Astrocyte (in vitro differentiated cells and primary cell): ENCODE results near the gene FAF1. TPM values are rescaled to one million over a fixed set of nuclear protein-coding genes. Genes with fewer than 3 reads are reported as not detected.

Experiments used
- DNase-seq: peaks from one replicate; pipeline ENCODE4 v3.0.0-alpha.2; 2010; ENCODE audit warnings: low read depth
- FAIRE-seq: peaks from 2 replicates; lab custom pipeline; 2011; peaks lifted over from hg19 to GRCh38; lab: Jason Lieb, UNC
- H2AFZ ChIP-seq: 2 replicates; pipeline ENCODE4 v1.6.0; 2012; ENCODE audit warnings: low read depth, low read length, inconsistent platforms
- H3K27ac ChIP-seq: 2 replicates; pipeline ENCODE4 v1.5.1; 2011; ENCODE audit warnings: low read depth, low read length, inconsistent platforms
- H3K27me3 ChIP-seq: 2 replicates; pipeline ENCODE4 v1.6.0; 2011; ENCODE audit warnings: low read length, inconsistent platforms; ENCODE audit not compliant: insufficient read depth
- H3K36me3 ChIP-seq: 2 replicates; pipeline ENCODE4 v1.5.1; 2011; ENCODE audit warnings: low read length, inconsistent platforms; ENCODE audit not compliant: insufficient read depth
- H3K4me1 ChIP-seq: 2 replicates; pipeline ENCODE4 v1.5.1; 2011; ENCODE audit warnings: low read length, inconsistent platforms; ENCODE audit not compliant: insufficient read depth
- H3K4me2 ChIP-seq: 2 replicates; pipeline ENCODE4 v1.6.0; 2012; ENCODE audit warnings: low read length, inconsistent platforms
- H3K4me3 ChIP-seq: 2 replicates; pipeline ENCODE4 v1.5.1; 2011; ENCODE audit warnings: low read depth, mild to moderate bottlenecking, low read length, inconsistent platforms; ENCODE audit not compliant: insufficient read depth
- H3K79me2 ChIP-seq: 2 replicates; pipeline ENCODE4 v1.6.0; 2012; ENCODE audit warnings: mild to moderate bottlenecking, low read length, inconsistent platforms; ENCODE audit not compliant: insufficient read depth
- H3K9ac ChIP-seq: 2 replicates; pipeline ENCODE4 v1.6.0; 2012; ENCODE audit warnings: mild to moderate bottlenecking, low read length, inconsistent platforms
- H3K9me3 ChIP-seq: 2 replicates; pipeline ENCODE4 v1.5.1; 2012; ENCODE audit warnings: low read depth, mild to moderate bottlenecking, low read length, inconsistent platforms; ENCODE audit not compliant: insufficient read depth
- H4K20me1 ChIP-seq: 2 replicates; pipeline ENCODE4 v1.6.0; 2012; ENCODE audit warnings: low read length, inconsistent platforms; ENCODE audit not compliant: insufficient read depth
- H3K27ac Mint-ChIP-seq: one replicate; pipeline ENCODE4 v1.8.0; 2021; ENCODE audit warnings: mild to moderate bottlenecking, mixed read lengths; ENCODE audit not compliant: unreplicated experiment
- H3K27me3 Mint-ChIP-seq: one replicate; pipeline ENCODE4 v1.8.0; 2021; ENCODE audit warnings: low read depth, mixed read lengths; ENCODE audit not compliant: unreplicated experiment
- H3K36me3 Mint-ChIP-seq: one replicate; pipeline ENCODE4 v1.8.0; 2021; ENCODE audit warnings: low read depth, mixed read lengths; ENCODE audit not compliant: unreplicated experiment
- H3K4me1 Mint-ChIP-seq: one replicate; pipeline ENCODE4 v1.8.0; 2021; ENCODE audit warnings: low read depth, mixed read lengths; ENCODE audit not compliant: unreplicated experiment
- H3K4me3 Mint-ChIP-seq: one replicate; pipeline ENCODE4 v1.8.0; 2021; ENCODE audit warnings: mild to moderate bottlenecking, moderate library complexity, mixed read lengths; ENCODE audit not compliant: unreplicated experiment
- H3K9me3 Mint-ChIP-seq: one replicate; pipeline ENCODE4 v1.8.0; 2021; ENCODE audit warnings: mild to moderate bottlenecking, mixed read lengths; ENCODE audit not compliant: unreplicated experiment
- EZH2 ChIP-seq: IDR thresholded peaks from 2 replicates; pipeline ENCODE4 v1.6.1; 2012; ENCODE audit warnings: mild to moderate bottlenecking, low read length, inconsistent platforms; ENCODE audit not compliant: insufficient read depth
- total RNA-seq: library from RNA; stranded (reverse); gene quantifications from 2 replicates; pipeline ENCODE4 v1.2.1, GENCODE V29; 2021
- TF ChIP-seq, protein P1 (sequence below): IDR thresholded peaks from 2 replicates; pipeline ENCODE4 v1.5.1; 2011; ENCODE audit warnings: low read depth, mild to moderate bottlenecking, inconsistent platforms, low read length, moderate library complexity; ENCODE audit not compliant: insufficient read depth

Gene FAF1
- total RNA-seq, 1 donor from 2014 or later = 35.4 TPM

DNA sequence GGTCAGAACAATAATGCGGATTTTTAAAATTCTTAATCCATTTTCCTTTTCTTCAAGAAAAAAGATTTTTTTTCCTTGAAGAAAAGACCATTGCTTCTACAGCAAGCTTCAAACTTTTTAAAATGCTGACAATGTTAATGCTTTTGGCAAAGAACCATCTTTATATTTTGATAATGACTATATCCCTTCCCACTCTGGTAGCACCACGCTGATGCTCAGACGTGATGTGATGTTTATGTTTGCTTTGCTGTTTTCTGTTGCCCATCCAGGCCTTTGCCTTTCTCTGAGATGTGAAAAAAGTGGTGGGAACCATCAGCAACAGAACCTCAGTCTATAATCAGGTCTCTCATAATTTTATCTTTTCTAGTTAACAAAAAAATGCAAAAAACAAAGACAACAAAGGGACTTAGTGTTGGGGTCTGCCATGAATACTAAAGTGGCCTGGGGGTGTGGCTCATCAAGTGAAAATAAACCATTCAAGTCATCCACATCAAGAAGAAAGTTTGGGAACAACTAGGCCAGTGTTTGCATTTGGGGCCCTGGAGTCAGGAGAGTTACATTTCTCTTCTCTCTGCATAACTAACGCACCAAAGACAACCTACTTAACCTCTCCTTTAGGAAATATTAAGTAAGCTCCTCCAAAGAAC, 292.2 kb downstream of the FAF1 start:
- no peaks in the 10 kb centered on the region for H3K27me3 ChIP-seq
- H3K79me2 ChIP-seq = no peaks in the 10 kb centered on the region
- no peak overlapping the region for H3K27ac Mint-ChIP-seq
- no peak overlapping the region for H3K4me3 Mint-ChIP-seq
- no peaks in the 10 kb centered on the region for H3K9me3 Mint-ChIP-seq
- no peaks in the 10 kb centered on the region for H4K20me1 ChIP-seq
- H3K9ac ChIP-seq = no peak overlapping the region
- H3K9me3 ChIP-seq = no peaks in the 10 kb centered on the region
- FAIRE-seq (no peak), DNase-seq (peak; percentile 14)
- H3K27me3 Mint-ChIP-seq = no peaks in the 10 kb centered on the region
- no peak for TF ChIP-seq EZH2
- TF ChIP-seq, protein P1, sequence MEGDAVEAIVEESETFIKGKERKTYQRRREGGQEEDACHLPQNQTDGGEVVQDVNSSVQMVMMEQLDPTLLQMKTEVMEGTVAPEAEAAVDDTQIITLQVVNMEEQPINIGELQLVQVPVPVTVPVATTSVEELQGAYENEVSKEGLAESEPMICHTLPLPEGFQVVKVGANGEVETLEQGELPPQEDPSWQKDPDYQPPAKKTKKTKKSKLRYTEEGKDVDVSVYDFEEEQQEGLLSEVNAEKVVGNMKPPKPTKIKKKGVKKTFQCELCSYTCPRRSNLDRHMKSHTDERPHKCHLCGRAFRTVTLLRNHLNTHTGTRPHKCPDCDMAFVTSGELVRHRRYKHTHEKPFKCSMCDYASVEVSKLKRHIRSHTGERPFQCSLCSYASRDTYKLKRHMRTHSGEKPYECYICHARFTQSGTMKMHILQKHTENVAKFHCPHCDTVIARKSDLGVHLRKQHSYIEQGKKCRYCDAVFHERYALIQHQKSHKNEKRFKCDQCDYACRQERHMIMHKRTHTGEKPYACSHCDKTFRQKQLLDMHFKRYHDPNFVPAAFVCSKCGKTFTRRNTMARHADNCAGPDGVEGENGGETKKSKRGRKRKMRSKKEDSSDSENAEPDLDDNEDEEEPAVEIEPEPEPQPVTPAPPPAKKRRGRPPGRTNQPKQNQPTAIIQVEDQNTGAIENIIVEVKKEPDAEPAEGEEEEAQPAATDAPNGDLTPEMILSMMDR = no peak
- no peak overlapping the region for H3K4me2 ChIP-seq
- H3K4me1 Mint-ChIP-seq = no peaks in the 10 kb centered on the region
- peaks cover 14% of the 10 kb centered on the region for H3K4me1 ChIP-seq
- H2AFZ ChIP-seq = no peak overlapping the region
- H3K36me3 Mint-ChIP-seq = no peaks in the 10 kb centered on the region
- no peak overlapping the region for H3K27ac ChIP-seq
- no peak overlapping the region for H3K4me3 ChIP-seq
- H3K36me3 ChIP-seq = no peaks in the 10 kb centered on the region

DNA sequence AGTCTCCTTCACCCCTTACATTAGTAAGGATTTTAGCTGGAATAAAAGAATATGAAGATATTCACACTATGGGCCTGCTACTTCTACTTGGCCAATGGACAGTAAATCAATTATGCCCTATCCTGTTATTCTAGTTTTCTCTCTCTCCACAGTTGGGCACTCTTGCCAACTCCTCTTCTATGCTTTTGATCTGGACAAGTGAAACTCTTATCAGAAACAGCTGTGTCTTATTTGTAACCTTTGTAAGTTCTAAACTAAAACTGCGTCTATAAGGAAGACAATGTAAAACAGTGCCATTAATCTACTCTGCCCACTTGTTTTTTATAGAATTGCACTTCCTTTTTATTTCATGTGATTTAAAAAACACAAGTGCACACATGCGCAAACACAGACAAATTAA, 292.8 kb downstream of the FAF1 start:
- H4K20me1 ChIP-seq = no peaks in the 10 kb centered on the region
- no peaks in the 10 kb centered on the region for H3K79me2 ChIP-seq
- FAIRE-seq = no peak
- no peak overlapping the region for H3K9ac ChIP-seq
- Mint-ChIP-seq H3K4me3 (no peak overlapping the region), H3K9me3 (no peaks in the 10 kb centered on the region), H3K27me3 (no peaks in the 10 kb centered on the region), H3K4me1 (no peaks in the 10 kb centered on the region), H3K36me3 (no peaks in the 10 kb centered on the region), H3K27ac (no peak overlapping the region)
- no peak overlapping the region for H3K4me2 ChIP-seq
- no peak for DNase-seq
- H3K27me3 ChIP-seq = no peaks in the 10 kb centered on the region
- H2AFZ ChIP-seq = no peak overlapping the region
- peaks cover 14% of the 10 kb centered on the region for H3K4me1 ChIP-seq
- H3K9me3 ChIP-seq = no peaks in the 10 kb centered on the region
- no peaks in the 10 kb centered on the region for H3K36me3 ChIP-seq
- no peak overlapping the region for H3K27ac ChIP-seq
- no peak overlapping the region for H3K4me3 ChIP-seq
- TF ChIP-seq, protein P1 = no peak
- TF ChIP-seq EZH2 = no peak

DNA sequence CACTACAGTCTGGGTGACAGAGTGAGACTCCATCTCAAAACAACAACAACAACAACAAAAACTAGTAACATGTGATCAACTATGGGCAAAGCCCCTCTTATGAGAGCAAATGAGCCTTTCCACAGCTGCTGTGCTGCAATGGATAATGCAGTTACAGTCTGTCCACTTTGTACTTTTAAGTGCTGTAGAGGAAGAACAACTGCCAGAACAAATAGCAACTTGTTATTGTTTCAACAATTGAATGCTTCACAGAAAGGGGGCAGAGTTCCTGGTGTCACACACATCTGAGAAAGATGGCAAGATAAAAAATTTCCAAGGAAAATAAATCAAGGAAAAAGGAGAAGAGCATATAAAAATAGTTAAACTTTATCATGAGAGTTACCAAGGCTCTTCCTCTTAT, 293.2 kb downstream of the FAF1 start:
- H3K36me3 Mint-ChIP-seq = no peaks in the 10 kb centered on the region
- FAIRE-seq = no peak

More for the DNA sequence above, 293.2 kb downstream of the FAF1 start:
- Histone ChIP-seq H4K20me1 (no peaks in the 10 kb centered on the region), H2AFZ (no peak overlapping the region), H3K9ac (no peak overlapping the region), H3K79me2 (no peaks in the 10 kb centered on the region), H3K4me1 (peaks cover 14% of the 10 kb centered on the region), H3K36me3 (no peaks in the 10 kb centered on the region), H3K9me3 (no peaks in the 10 kb centered on the region), H3K27ac (no peak overlapping the region), H3K4me3 (no peak overlapping the region), H3K27me3 (no peaks in the 10 kb centered on the region), H3K4me2 (no peak overlapping the region)
- DNase-seq = no peak
- Mint-ChIP-seq H3K4me3 (no peak overlapping the region), H3K27ac (no peak overlapping the region), H3K9me3 (no peaks in the 10 kb centered on the region), H3K27me3 (no peaks in the 10 kb centered on the region), H3K4me1 (peaks cover 3% of the 10 kb centered on the region)
- TF ChIP-seq EZH2 = no peak
- TF ChIP-seq, protein P1 = no peak
